ENCODE measurements around the gene UPP1.

DNA sequence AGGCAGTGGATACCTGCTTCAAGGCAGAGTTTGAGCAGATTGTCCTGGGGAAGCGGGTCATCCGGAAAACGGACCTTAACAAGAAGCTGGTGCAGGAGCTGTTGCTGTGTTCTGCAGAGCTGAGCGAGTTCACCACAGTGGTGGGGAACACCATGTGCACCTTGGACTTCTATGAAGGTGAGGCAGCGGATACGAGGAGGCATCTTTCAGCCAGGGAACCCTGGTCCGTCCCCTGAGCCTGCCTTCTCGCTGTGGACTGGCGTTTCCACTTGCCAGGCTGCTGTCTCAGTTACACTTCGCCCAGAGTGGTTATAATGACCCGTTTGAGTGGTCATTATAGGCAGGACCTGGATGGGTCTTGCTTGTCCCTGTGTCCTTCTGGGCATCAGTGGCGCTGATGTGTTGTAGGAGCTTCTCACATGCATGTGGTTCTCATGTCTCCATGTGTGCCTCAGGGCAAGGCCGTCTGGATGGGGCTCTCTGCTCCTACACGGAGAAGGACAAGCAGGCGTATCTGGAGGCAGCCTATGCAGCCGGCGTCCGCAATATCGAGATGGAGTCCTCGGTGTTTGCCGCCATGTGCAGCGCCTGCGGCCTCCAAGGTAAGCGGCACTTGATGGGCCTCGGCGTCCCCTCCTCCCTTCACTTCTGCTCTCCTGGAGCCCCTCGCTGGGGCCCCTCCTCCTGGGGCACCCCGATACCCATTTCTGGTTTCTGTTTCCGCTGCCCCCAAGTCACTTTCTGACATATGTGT, 18.0 kb downstream of the UPP1 start:
- TF ChIP-seq, protein P1, sequence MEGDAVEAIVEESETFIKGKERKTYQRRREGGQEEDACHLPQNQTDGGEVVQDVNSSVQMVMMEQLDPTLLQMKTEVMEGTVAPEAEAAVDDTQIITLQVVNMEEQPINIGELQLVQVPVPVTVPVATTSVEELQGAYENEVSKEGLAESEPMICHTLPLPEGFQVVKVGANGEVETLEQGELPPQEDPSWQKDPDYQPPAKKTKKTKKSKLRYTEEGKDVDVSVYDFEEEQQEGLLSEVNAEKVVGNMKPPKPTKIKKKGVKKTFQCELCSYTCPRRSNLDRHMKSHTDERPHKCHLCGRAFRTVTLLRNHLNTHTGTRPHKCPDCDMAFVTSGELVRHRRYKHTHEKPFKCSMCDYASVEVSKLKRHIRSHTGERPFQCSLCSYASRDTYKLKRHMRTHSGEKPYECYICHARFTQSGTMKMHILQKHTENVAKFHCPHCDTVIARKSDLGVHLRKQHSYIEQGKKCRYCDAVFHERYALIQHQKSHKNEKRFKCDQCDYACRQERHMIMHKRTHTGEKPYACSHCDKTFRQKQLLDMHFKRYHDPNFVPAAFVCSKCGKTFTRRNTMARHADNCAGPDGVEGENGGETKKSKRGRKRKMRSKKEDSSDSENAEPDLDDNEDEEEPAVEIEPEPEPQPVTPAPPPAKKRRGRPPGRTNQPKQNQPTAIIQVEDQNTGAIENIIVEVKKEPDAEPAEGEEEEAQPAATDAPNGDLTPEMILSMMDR (conservative IDR thresholded peaks at IDR 0.05) = no peak
- no peak for TF ChIP-seq EZH2 (IDR thresholded peaks at IDR 0.05; ENCODE audit: low read depth)
